ENCODE measurements around the gene VTA1. TPM values are rescaled to one million over a fixed set of nuclear protein-coding genes. Genes with fewer than 3 reads are reported as not detected.

Gene VTA1
- total and polyA plus RNA-seq, 2 of the 13 experiments (the other 11 are each of a cell fraction or from before 2014, with no cell fraction given) = 70.7 to 89.1 TPM

DNA sequence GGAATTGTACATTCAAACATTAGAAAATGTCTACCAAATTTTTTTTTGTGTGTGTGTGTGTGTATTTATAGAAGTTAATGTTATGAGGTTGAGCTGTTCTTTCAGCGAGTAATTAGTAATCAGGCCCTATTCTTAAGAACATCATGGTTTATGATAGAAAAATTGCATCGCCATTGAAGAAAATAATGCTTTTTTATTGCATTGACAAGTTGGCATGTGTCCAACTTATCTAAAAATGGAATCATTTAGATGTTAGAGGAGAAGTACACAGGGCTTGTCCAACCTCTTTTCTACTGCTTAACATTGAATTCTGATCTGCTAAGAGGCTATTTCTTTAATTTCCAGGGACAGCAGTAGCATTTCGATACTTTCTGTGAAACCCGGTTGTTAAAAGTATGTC, 93.1 kb downstream of the VTA1 start (continued):
- no peak for TF ChIP-seq SRSF9 (IDR thresholded peaks at IDR 0.05; ENCODE audit: borderline replicate concordance, insufficient read depth, low read depth, low read length, poor library complexity, severe bottlenecking)
- no peak for TF ChIP-seq RORA (CRISPR knock-in tag; IDR thresholded peaks at IDR 0.05)
- no peak for TF ChIP-seq ZNF546 (CRISPR knock-in tag; conservative IDR thresholded peaks at IDR 0.05)
- TF ChIP-seq SAP130 (CRISPR knock-in tag; IDR thresholded peaks at IDR 0.05; ENCODE audit: low read depth) = no peak

DNA sequence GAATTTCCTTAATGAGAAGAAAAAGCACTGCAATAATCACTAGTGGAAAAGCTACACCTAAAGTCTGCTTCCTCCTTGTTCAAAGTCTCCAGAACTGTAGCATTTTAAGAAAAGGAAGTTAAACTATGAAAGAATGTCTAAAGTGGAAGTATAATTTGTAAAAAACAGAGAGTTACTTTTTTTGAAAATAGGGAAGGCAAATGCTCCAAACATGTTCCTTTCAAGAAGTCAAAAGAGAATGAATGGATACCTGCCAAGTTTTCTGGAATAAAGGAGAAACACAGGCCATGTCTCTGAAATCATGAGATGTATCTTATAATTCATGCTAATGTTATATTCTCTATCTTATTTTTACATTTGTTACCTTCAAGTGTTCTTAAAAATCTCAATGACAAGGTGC, 94.0 kb downstream of the VTA1 start:
- CTCF ChIA-PET (ENCODE audit: low intra/inter-chr PET ratio, low total read pairs) = no interaction called here
- POLR2A ChIA-PET = no interaction called here
- intact Hi-C loops (cut with micrococcal nuclease; ENCODE audit: unreplicated experiment) = no loop called here

More for the DNA sequence above, 94.0 kb downstream of the VTA1 start:
- no peaks in the 10 kb centered on the region for H4K20me1 ChIP-seq (ENCODE audit: insufficient read depth, low read length)
- H2AFZ ChIP-seq (ENCODE audit: low read length) = no peak overlapping the region
- DNase-seq (ENCODE audit: low spot score) = no peak
- FAIRE-seq = no peak
- in situ Hi-C loops (cut with HindIII; ENCODE audit: extremely low pct_ligation_motif_present, low pct_unique_long_range_greater_than_20kb) = no loop called here
- ATAC-seq = no peak
- BruUV-seq (replicated peaks) = no TSS peak
- H3K27ac ChIP-seq (ENCODE audit: extremely low read length, insufficient read depth, low read length) = no peak overlapping the region
- H3K4me3 ChIP-seq (replicated peaks in 1 of 3; ENCODE audit: insufficient read depth in 1 of 3, low read depth in 2 of 3, low read length in 3 of 3) = no peak overlapping the region
- no peaks in the 10 kb centered on the region for H3K9me3 ChIP-seq (ENCODE audit: low read length)
- H3K4me2 ChIP-seq (ENCODE audit: low read depth, low read length) = no peak overlapping the region
- no peaks in the 10 kb centered on the region for H3K36me3 ChIP-seq (replicated peaks in 1 of 2; ENCODE audit: control insufficient read depth in 1 of 2, insufficient read depth in 2 of 2, low read length in 2 of 2)
- H3K27me3 ChIP-seq (ENCODE audit: control insufficient read depth in 1 of 2, insufficient read depth in 2 of 2, low read length in 2 of 2) = no peaks in the 10 kb centered on the region
- no peak overlapping the region for H3K9ac ChIP-seq (ENCODE audit: insufficient read depth, low read depth, low read length)
- no peaks in the 10 kb centered on the region for H3K79me2 ChIP-seq (ENCODE audit: insufficient read depth, low read length)
- peaks cover 8% of the 10 kb centered on the region; the same call in 1 of the 2 replicates for H3K4me1 ChIP-seq (ENCODE audit: insufficient read depth, low read length)
- TF ChIP-seq ZNF543 (CRISPR knock-in tag; IDR thresholded peaks at IDR 0.05) (no peak), RXRA (CRISPR knock-in tag; IDR thresholded peaks at IDR 0.05) (no peak), TBX3 (IDR thresholded peaks at IDR 0.05; ENCODE audit: borderline replicate concordance) (no peak), ZNF251 (CRISPR knock-in tag; IDR thresholded peaks at IDR 0.05) (no peak), ZNF383 (CRISPR knock-in tag; IDR thresholded peaks at IDR 0.05; ENCODE audit: borderline replicate concordance) (no peak), HOXA3 (CRISPR knock-in tag; IDR thresholded peaks at IDR 0.05) (no peak), TAF1 (CRISPR knock-in tag; IDR thresholded peaks at IDR 0.05) (no peak)
- TF ChIP-seq, protein P1, sequence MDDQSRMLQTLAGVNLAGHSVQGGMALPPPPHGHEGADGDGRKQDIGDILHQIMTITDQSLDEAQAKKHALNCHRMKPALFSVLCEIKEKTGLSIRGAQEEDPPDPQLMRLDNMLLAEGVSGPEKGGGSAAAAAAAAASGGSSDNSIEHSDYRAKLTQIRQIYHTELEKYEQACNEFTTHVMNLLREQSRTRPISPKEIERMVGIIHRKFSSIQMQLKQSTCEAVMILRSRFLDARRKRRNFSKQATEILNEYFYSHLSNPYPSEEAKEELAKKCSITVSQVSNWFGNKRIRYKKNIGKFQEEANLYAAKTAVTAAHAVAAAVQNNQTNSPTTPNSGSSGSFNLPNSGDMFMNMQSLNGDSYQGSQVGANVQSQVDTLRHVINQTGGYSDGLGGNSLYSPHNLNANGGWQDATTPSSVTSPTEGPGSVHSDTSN (CRISPR knock-in tag; IDR thresholded peaks at IDR 0.05; ENCODE audit: borderline replicate concordance) = no peak

Measured in HepG2 (cell line).